ENCODE measurements around the gene CYB561. TPM values are rescaled to one million over a fixed set of nuclear protein-coding genes. Genes with fewer than 3 reads are reported as not detected.

The CYB561 gene
- total and polyA plus RNA-seq, 2 experiments from 2014 or later, result 13.7 to 30.9 TPM

GRCh38 chr17:63493411-63493810 lies 47.3 kb upstream of the CYB561 start:
- DNase-seq (ENCODE audit: low spot score) (no peak), ATAC-seq (no peak)
- no peaks in the 10 kb centered on the region for H3F3A ChIP-seq (replicated peaks; ENCODE audit: low read depth)
- no peaks in the 10 kb centered on the region for H3K9me2 ChIP-seq (ENCODE audit: insufficient read depth)
- H3K4me3 ChIP-seq, result no peak overlapping the region
- H3K27ac ChIP-seq (ENCODE audit: low read depth), result no peak overlapping the region
- H3K4me1 ChIP-seq (ENCODE audit: insufficient read depth), result no peaks in the 10 kb centered on the region
- H3K4me3 Mint-ChIP-seq, result no peak overlapping the region
- H3K36me3 ChIP-seq (ENCODE audit: insufficient read depth), result no peaks in the 10 kb centered on the region
- no peaks in the 10 kb centered on the region for H3K27me3 ChIP-seq (ENCODE audit: insufficient read depth)
- TF ChIP-seq ETS1 (IDR thresholded peaks at IDR 0.05), result no peak
- TF ChIP-seq JUNB (IDR thresholded peaks at IDR 0.05; ENCODE audit: unreplicated experiment), result no peak
- TF ChIP-seq STAT1 (IDR thresholded peaks at IDR 0.05; ENCODE audit: unreplicated experiment), result no peak
- no peaks in the 10 kb centered on the region for H3K79me2 ChIP-seq (replicated peaks; ENCODE audit: insufficient read depth)
- H3K4me1 Mint-ChIP-seq, result peaks cover 9% of the 10 kb centered on the region; the same call in 2 of the 3 replicates
- H3K4me2 ChIP-seq, result no peak overlapping the region
- no peak overlapping the region for H2AFZ ChIP-seq
- no peaks in the 10 kb centered on the region for H3K9me3 Mint-ChIP-seq
- H3K27me3 Mint-ChIP-seq (ENCODE audit: insufficient read depth, low read depth, poor library complexity), result peaks cover 2% of the 10 kb centered on the region
- no peaks in the 10 kb centered on the region; the same call in 2 of the 3 replicates for H3K36me3 Mint-ChIP-seq (ENCODE audit: low read depth)
- H4K20me1 ChIP-seq (replicated peaks; ENCODE audit: insufficient read depth), result no peaks in the 10 kb centered on the region
- no peak overlapping the region for H3K27ac Mint-ChIP-seq

- Histone ChIP-seq H4K20me1 (replicated peaks; ENCODE audit: insufficient read depth) (no peaks in the 10 kb centered on the region), H3K27me3 (ENCODE audit: insufficient read depth) (no peaks in the 10 kb centered on the region), H3K27ac (ENCODE audit: low read depth) (no peak overlapping the region), H3K36me3 (ENCODE audit: insufficient read depth) (no peaks in the 10 kb centered on the region), H3K4me3 (no peak overlapping the region), H2AFZ (no peak overlapping the region), H3K4me1 (ENCODE audit: insufficient read depth) (no peaks in the 10 kb centered on the region), H3F3A (replicated peaks; ENCODE audit: low read depth) (no peaks in the 10 kb centered on the region), H3K79me2 (replicated peaks; ENCODE audit: insufficient read depth) (no peaks in the 10 kb centered on the region), H3K4me2 (no peak overlapping the region), H3K9me2 (ENCODE audit: insufficient read depth) (no peaks in the 10 kb centered on the region)
- Mint-ChIP-seq H3K4me3 (no peak overlapping the region), H3K27ac (no peak overlapping the region), H3K9me3 (no peaks in the 10 kb centered on the region), H3K36me3 (ENCODE audit: low read depth) (no peaks in the 10 kb centered on the region; the same call in 2 of the 3 replicates), H3K27me3 (ENCODE audit: insufficient read depth, low read depth, poor library complexity) (peaks cover 2% of the 10 kb centered on the region), H3K4me1 (peaks cover 5% of the 10 kb centered on the region; the same call in 2 of the 3 replicates)
- DNase-seq (ENCODE audit: low spot score) (no peak), ATAC-seq (no peak)
- no peak for TF ChIP-seq ZNF331 (CRISPR knock-in tag; IDR thresholded peaks at IDR 0.05; ENCODE audit: low read depth)
- no peak for TF ChIP-seq ZNF114 (CRISPR knock-in tag; IDR thresholded peaks at IDR 0.05)
- no peak for TF ChIP-seq POLR2AphosphoS5 (IDR thresholded peaks at IDR 0.05; ENCODE audit: low read depth)
- TF ChIP-seq ZNF462 (CRISPR knock-in tag; IDR thresholded peaks at IDR 0.05), result no peak
- TF ChIP-seq JUNB (IDR thresholded peaks at IDR 0.05; ENCODE audit: unreplicated experiment), result no peak
- no peak for TF ChIP-seq EZH2 (IDR thresholded peaks at IDR 0.05; ENCODE audit: low read depth, unreplicated experiment)
- TF ChIP-seq ETS1 (IDR thresholded peaks at IDR 0.05), result no peak
- TF ChIP-seq NANOG (IDR thresholded peaks at IDR 0.05; ENCODE audit: borderline replicate concordance), result no peak
- no peak for TF ChIP-seq CREB1 (CRISPR knock-in tag; IDR thresholded peaks at IDR 0.05; ENCODE audit: low read depth)
- TF ChIP-seq CTCF (conservative IDR thresholded peaks at IDR 0.05; ENCODE audit: low read depth in 2 of 2), result no peak
- no peak for TF ChIP-seq EZH2phosphoT487 (IDR thresholded peaks at IDR 0.05; ENCODE audit: unreplicated experiment)
- TF ChIP-seq STAT1 (IDR thresholded peaks at IDR 0.05; ENCODE audit: unreplicated experiment), result no peak
These were observed 46.8 kb upstream of the CYB561 start for GRCh38 chr17:63492940-63493339.

Data from GM23338 (cell line).